ENCODE measurements around the gene UBAC1. TPM values are rescaled to one million over a fixed set of nuclear protein-coding genes. Genes with fewer than 3 reads are reported as not detected.

UBAC1 gene
- total RNA-seq, 2 donors from 2014 or later: 37.9 to 39.3 TPM

GRCh38 chr9:136003411-136004218 lies 42.4 kb upstream of the UBAC1 start:
- no peak overlapping the region for H3K4me3 ChIP-seq
- H3K36me3 ChIP-seq: peaks cover 2% of the 10 kb centered on the region
- DNase-seq (ENCODE audit: low spot score) (no peak), ATAC-seq (ENCODE audit: insufficient number of reproducible peaks, low FRiP score, low read depth) (no peak)
- no peak overlapping the region for H3K27ac ChIP-seq
- H3K9me3 ChIP-seq: no peaks in the 10 kb centered on the region
- H3K4me1 ChIP-seq (ENCODE audit: control insufficient read depth in 1 of 2, low read depth in 2 of 2): peaks cover 0 to 12% of the 10 kb centered on the region in 2 donors
- H3K27me3 ChIP-seq (replicated peaks; ENCODE audit: insufficient read depth): no peaks in the 10 kb centered on the region
- no peak for TF ChIP-seq CTCF (IDR thresholded peaks at IDR 0.05)

GRCh38 chr9:136002881-136003280 lies 41.7 kb upstream of the UBAC1 start:
- Histone ChIP-seq H3K9me3 (no peaks in the 10 kb centered on the region), H3K27ac (no peak overlapping the region), H3K4me1 (ENCODE audit: control insufficient read depth in 1 of 2, low read depth in 2 of 2) (peaks cover 0 to 12% of the 10 kb centered on the region in 2 donors), H3K27me3 (replicated peaks; ENCODE audit: insufficient read depth) (no peaks in the 10 kb centered on the region), H3K4me3 (no peak overlapping the region), H3K36me3 (no peaks in the 10 kb centered on the region)
- no peak for ATAC-seq (ENCODE audit: insufficient number of reproducible peaks, low FRiP score, low read depth)
- no peak for DNase-seq (ENCODE audit: low spot score)
- TF ChIP-seq CTCF (IDR thresholded peaks at IDR 0.05): no peak

GRCh38 chr9:136002215-136002614 lies 41.0 kb upstream of the UBAC1 start:
- H3K4me3 ChIP-seq: no peak overlapping the region
- ATAC-seq (ENCODE audit: insufficient number of reproducible peaks, low FRiP score, low read depth): no peak
- H3K27ac ChIP-seq: no peak overlapping the region
- H3K36me3 ChIP-seq: no peaks in the 10 kb centered on the region
- TF ChIP-seq CTCF (IDR thresholded peaks at IDR 0.05): no peak
- H3K9me3 ChIP-seq: no peaks in the 10 kb centered on the region
- H3K27me3 ChIP-seq (replicated peaks; ENCODE audit: insufficient read depth): no peaks in the 10 kb centered on the region
- peaks cover 0 to 12% of the 10 kb centered on the region in 2 donors for H3K4me1 ChIP-seq (ENCODE audit: control insufficient read depth in 1 of 2, low read depth in 2 of 2)
- no peak for DNase-seq (ENCODE audit: low spot score)

GRCh38 chr9:136001231-136001630 lies 40.1 kb upstream of the UBAC1 start:
- Histone ChIP-seq H3K4me1 (ENCODE audit: control insufficient read depth in 1 of 2, low read depth in 2 of 2) (peaks cover 0 to 12% of the 10 kb centered on the region in 2 donors), H3K27ac (no peak overlapping the region), H3K36me3 (no peaks in the 10 kb centered on the region), H3K27me3 (replicated peaks; ENCODE audit: insufficient read depth) (no peaks in the 10 kb centered on the region), H3K9me3 (no peaks in the 10 kb centered on the region), H3K4me3 (no peak overlapping the region)
- no peak for DNase-seq (ENCODE audit: low spot score)
- ATAC-seq (ENCODE audit: insufficient number of reproducible peaks, low FRiP score, low read depth): no peak
- TF ChIP-seq CTCF (IDR thresholded peaks at IDR 0.05): no peak

GRCh38 chr9:135998410-135999071 lies 37.4 kb upstream of the UBAC1 start:
- no peak for TF ChIP-seq CTCF (IDR thresholded peaks at IDR 0.05)
- DNase-seq (ENCODE audit: low spot score) (no peak), ATAC-seq (ENCODE audit: insufficient number of reproducible peaks, low FRiP score, low read depth) (no peak)
- H3K27me3 ChIP-seq (replicated peaks; ENCODE audit: insufficient read depth): no peaks in the 10 kb centered on the region
- no peak overlapping the region for H3K4me3 ChIP-seq
- H3K4me1 ChIP-seq (ENCODE audit: control insufficient read depth in 1 of 2, low read depth in 2 of 2): peaks cover 0 to 10% of the 10 kb centered on the region in 2 donors
- H3K27ac ChIP-seq: no peak overlapping the region
- no peaks in the 10 kb centered on the region for H3K9me3 ChIP-seq
- H3K36me3 ChIP-seq: no peaks in the 10 kb centered on the region

Measured in thoracic aorta (tissue), 2 donors.